PFSK-1 (cell line): ENCODE results near the gene SKAP1.

ENCODE experiments used
- FOXP2 ChIP-seq: optimal IDR thresholded peaks from 2 replicates; pipeline ENCODE3; 2011; ENCODE audit warnings: borderline replicate concordance, control low read depth, inconsistent platforms; ENCODE audit not compliant: insufficient read depth; ENCODE audit errors: extremely low read length, extremely low read depth
- POLR2AphosphoS5 ChIP-seq: IDR thresholded peaks from 2 replicates; pipeline ENCODE4 v1.6.1; 2012; ENCODE audit warnings: low read depth, mild to moderate bottlenecking, control low read depth, low read length, moderate library complexity
- REST ChIP-seq, 2 experiments: IDR thresholded peaks; 2 replicates each; pipeline versions ENCODE4 v1.6.1 to v1.8.0; 2011 to 2012; ENCODE audit warnings: low read depth in 2 of 2, low read length in 2 of 2, control low read depth in 1 of 2, inconsistent platforms in 1 of 2, mild to moderate bottlenecking in 1 of 2, moderate library complexity in 1 of 2; ENCODE audit not compliant: insufficient read depth in 1 of 2
- SIN3A ChIP-seq: IDR thresholded peaks from 2 replicates; pipeline ENCODE4 v1.6.1; 2012; ENCODE audit warnings: mild to moderate bottlenecking, low read length, moderate library complexity, borderline replicate concordance; ENCODE audit not compliant: insufficient read depth
- TAF1 ChIP-seq: IDR thresholded peaks from 2 replicates; pipeline ENCODE4 v1.6.1; 2012; ENCODE audit warnings: low read length, control low read depth, borderline replicate concordance; ENCODE audit not compliant: insufficient read depth

Gene SKAP1

GRCh38 chr17:48144976-48145798 is 284.8 kb downstream of the SKAP1 start:
- TF ChIP-seq TAF1, result no peak
- no peak for TF ChIP-seq REST (IDR thresholded peaks at IDR 0.05; ENCODE audit: insufficient read depth in 1 of 2, low read depth in 2 of 2, low read length in 2 of 2)
- TF ChIP-seq FOXP2, result no peak
- no peak for TF ChIP-seq POLR2AphosphoS5
- TF ChIP-seq SIN3A, result no peak

- no peak for TF ChIP-seq REST (IDR thresholded peaks at IDR 0.05; ENCODE audit: insufficient read depth in 1 of 2, low read depth in 2 of 2, low read length in 2 of 2)
These were observed 285.8 kb downstream of the SKAP1 start for GRCh38 chr17:48144231-48144630.

- TF ChIP-seq FOXP2 (no peak), POLR2AphosphoS5 (no peak), REST (IDR thresholded peaks at IDR 0.05; ENCODE audit: insufficient read depth in 1 of 2, low read depth in 2 of 2, low read length in 2 of 2) (no peak), TAF1 (no peak), SIN3A (no peak)
These were observed 286.4 kb downstream of the SKAP1 start for GRCh38 chr17:48143629-48144028.

GRCh38 chr17:48139944-48140343 is 290.1 kb downstream of the SKAP1 start:
- no peak for TF ChIP-seq FOXP2
- TF ChIP-seq SIN3A, result no peak
- no peak for TF ChIP-seq REST (IDR thresholded peaks at IDR 0.05; ENCODE audit: insufficient read depth in 1 of 2, low read depth in 2 of 2, low read length in 2 of 2)
- no peak for TF ChIP-seq TAF1

- TF ChIP-seq SIN3A (no peak), TAF1 (no peak), POLR2AphosphoS5 (no peak), REST (IDR thresholded peaks at IDR 0.05; ENCODE audit: insufficient read depth in 1 of 2, low read depth in 2 of 2, low read length in 2 of 2) (no peak), FOXP2 (no peak)
These were observed 292.4 kb downstream of the SKAP1 start for GRCh38 chr17:48137656-48138055.
